NCI-H345 treated with DMSO at 0.1 percent for 48 hours (cell line): ENCODE measurements around the gene UGCG.

Source experiments
- DNase-seq: peaks from one replicate; lab custom pipeline; 2025; ENCODE audit not compliant: unreplicated experiment; lab: John Stamatoyannopoulos, UW

Gene UGCG

GRCh38 chr9:111979561-111979960 is 82.9 kb downstream of the UGCG start:
- DNase-seq, result no peak

- no peak for DNase-seq
These were observed 83.8 kb downstream of the UGCG start for GRCh38 chr9:111980398-111980797.

- DNase-seq, result no peak
These were observed 86.9 kb downstream of the UGCG start for GRCh38 chr9:111983484-111983908.

- DNase-seq, result no peak
These were observed 87.6 kb downstream of the UGCG start for GRCh38 chr9:111984086-111984802.
